ENCODE data around the gene RAMP3.
A peak's percentile ranks its signal among the peaks of the same experiment; 100 is the strongest.

RAMP3 gene

DNA sequence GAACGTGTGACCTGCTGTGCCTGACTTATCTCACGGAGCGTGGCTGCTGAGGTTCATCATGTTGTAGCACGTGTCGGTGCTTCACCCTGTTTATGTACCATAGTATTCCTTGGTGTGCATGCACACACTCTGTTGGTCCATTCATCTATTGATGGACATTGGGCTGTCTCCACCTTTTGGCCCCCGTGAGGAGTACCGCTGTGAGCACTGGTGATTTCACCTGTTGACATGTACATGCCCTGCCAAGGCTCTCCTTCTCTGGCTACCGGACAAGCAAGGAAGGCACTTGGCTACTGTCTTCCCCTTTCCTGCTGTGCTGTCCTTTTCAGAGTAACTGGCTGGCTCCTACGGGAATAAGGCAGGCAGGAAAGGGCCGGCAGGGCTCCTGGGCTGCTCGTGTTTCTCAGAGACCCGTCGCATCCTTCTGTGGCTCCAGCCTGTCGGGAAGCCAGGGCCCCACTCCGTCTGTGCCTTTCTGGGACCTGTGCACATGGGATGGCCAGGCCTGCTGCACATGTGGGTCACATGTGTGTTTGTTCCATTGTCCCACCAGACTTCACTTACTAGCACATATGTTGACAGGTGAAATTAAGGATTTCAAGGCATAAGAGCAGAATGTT, 28.3 kb upstream of the RAMP3 start:
- Histone ChIP-seq H3K27me3 (ENCODE audit: insufficient read depth, low read depth, severe bottlenecking) (no peaks in the 10 kb centered on the region), H3K36me3 (no peaks in the 10 kb centered on the region), H3K4me3 (ENCODE audit: low read depth, low read length) (no peak overlapping the region), H3K27ac (no peak overlapping the region), H3K9me3 (ENCODE audit: severe bottlenecking) (no peaks in the 10 kb centered on the region)
- DNase-seq = no peak
- peak; percentile 8; the same call in 1 of the 2 replicates for TF ChIP-seq CTCF (IDR thresholded peaks at IDR 0.05; ENCODE audit: low read depth, low read length)

DNA sequence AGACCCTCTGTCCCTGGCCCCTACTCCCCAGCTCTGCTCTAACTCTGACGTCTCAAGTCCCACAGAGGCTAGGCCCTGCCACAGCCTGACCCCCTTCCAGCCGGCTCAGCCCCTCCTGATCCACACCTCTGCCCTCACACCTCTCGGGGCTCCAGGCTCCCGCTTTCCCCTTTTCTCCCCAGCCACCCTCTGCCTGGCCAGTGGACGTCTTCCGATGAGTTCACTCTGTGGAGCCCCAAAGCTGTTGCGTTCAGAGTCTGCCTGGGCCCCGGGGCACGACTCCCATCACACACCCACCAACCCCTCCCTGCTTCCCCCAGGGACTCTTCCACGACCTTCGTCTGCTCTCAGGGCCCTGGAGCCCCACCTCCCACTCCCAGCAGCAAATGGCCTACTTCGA, 27.7 kb upstream of the RAMP3 start:
- Histone ChIP-seq H3K9me3 (ENCODE audit: severe bottlenecking) (no peaks in the 10 kb centered on the region), H3K27ac (no peak overlapping the region), H3K27me3 (ENCODE audit: insufficient read depth, low read depth, severe bottlenecking) (no peaks in the 10 kb centered on the region), H3K36me3 (no peaks in the 10 kb centered on the region), H3K4me3 (ENCODE audit: low read depth, low read length) (no peak overlapping the region)
- no peak for TF ChIP-seq CTCF (IDR thresholded peaks at IDR 0.05; ENCODE audit: low read depth, low read length)
- DNase-seq = peak; percentile 66

DNA sequence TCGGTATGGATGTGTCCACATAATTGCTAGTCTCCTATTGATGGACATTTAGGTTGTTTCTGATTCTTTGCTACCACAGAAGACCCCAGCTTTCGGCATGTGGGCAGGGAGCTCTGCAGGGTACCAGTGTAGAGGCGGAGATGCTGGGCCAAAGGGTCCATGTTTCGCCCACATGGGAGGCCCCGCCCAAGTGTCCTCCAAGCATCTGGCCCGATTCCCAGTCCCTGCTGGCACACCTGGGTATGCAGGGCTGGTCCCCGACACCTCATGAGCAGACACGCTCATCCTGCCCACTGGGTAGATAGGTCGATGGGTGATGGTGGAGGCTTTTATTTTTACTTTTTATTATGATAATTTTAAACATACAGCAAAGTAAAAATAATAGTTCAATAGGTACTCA, 26.7 kb upstream of the RAMP3 start:
- Histone ChIP-seq H3K27ac (no peak overlapping the region), H3K27me3 (ENCODE audit: insufficient read depth, low read depth, severe bottlenecking) (no peaks in the 10 kb centered on the region), H3K36me3 (no peaks in the 10 kb centered on the region), H3K9me3 (ENCODE audit: severe bottlenecking) (no peaks in the 10 kb centered on the region), H3K4me3 (ENCODE audit: low read depth, low read length) (no peak overlapping the region)
- DNase-seq = no peak
- TF ChIP-seq CTCF (IDR thresholded peaks at IDR 0.05; ENCODE audit: low read depth, low read length) = no peak

- Histone ChIP-seq H3K36me3 (no peaks in the 10 kb centered on the region), H3K27me3 (ENCODE audit: insufficient read depth, low read depth, severe bottlenecking) (no peaks in the 10 kb centered on the region), H3K27ac (no peak overlapping the region), H3K4me3 (ENCODE audit: low read depth, low read length) (no peak overlapping the region), H3K9me3 (ENCODE audit: severe bottlenecking) (no peaks in the 10 kb centered on the region)
- no peak for TF ChIP-seq CTCF (IDR thresholded peaks at IDR 0.05; ENCODE audit: low read depth, low read length)
- no peak for DNase-seq
Observed at GRCh38 chr7:45131891-45132290, 25.7 kb upstream of the RAMP3 start.

DNA sequence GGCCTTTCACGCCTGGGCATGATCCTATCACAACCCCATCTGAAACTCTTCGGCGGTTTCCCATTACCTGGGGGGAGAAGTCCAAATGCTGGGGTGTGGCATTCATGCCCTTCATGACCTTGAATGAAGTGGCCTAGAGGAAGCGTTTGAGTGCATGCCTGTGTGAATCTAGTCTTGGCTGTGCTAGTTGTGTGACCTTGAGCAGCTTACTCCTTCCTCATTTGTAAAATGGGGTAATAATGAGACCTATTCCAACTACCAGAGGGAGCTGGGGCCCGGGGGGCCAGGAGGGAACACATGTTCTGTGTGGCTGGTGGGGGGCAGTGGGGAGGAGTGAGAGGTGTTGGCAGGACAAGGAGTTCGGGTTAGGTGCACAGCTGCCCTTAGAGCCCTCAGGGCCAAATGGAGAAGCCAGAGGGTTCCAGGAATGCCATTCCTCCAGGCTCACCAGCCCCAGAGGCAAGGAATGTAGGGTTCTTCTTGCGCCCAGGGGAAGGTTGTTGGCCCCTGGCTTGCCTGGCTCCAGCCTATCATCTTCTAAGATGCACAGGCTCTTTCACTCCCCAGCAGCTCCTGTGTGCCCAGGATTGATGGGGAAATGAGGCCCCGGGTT, 24.8 kb upstream of the RAMP3 start:
- H3K27ac ChIP-seq = no peak overlapping the region
- no peak for DNase-seq

More for the DNA sequence above, 24.8 kb upstream of the RAMP3 start:
- Histone ChIP-seq H3K4me3 (ENCODE audit: low read depth, low read length) (no peak overlapping the region), H3K27me3 (ENCODE audit: insufficient read depth, low read depth, severe bottlenecking) (no peaks in the 10 kb centered on the region), H3K9me3 (ENCODE audit: severe bottlenecking) (no peaks in the 10 kb centered on the region), H3K36me3 (no peaks in the 10 kb centered on the region)
- no peak for TF ChIP-seq CTCF (IDR thresholded peaks at IDR 0.05; ENCODE audit: low read depth, low read length)

Measured in WERI-Rb-1 (cell line).